B cell (primary cell): ENCODE results near the gene PIK3C2G. TPM values are rescaled to one million over a fixed set of nuclear protein-coding genes. Genes with fewer than 3 reads are reported as not detected.

ENCODE experiments used
- ATAC-seq: fragments of 200-7000 bp; cut with Tn5 transposase; one replicate; pipeline ENCODE4 v1.10.0; 2021; ENCODE audit warnings: low read depth, mild to moderate bottlenecking, moderate number of reproducible peaks, moderate library complexity
- CTCF ChIA-PET: fragments of 350-600 bp; sonication (Branson Sonifier 250); formaldehyde crosslinking; loops from one replicate; lab custom pipeline; 2021; ENCODE audit warnings: antibody characterized with exemption, inconsistent platforms; lab: Charles Lee
- POLR2A ChIA-PET: fragments of 350-600 bp; sonication (Branson Sonifier 250); formaldehyde crosslinking; loops from one replicate; lab custom pipeline; 2021; ENCODE audit warnings: antibody characterized with exemption; lab: Charles Lee
- DNase-seq: peaks from one replicate; pipeline ENCODE4 v3.0.0; 2013
- H2AFZ ChIP-seq: 2 replicates; pipeline ENCODE4 v1.6.1; 2012; ENCODE audit warnings: mild to moderate bottlenecking, low read depth, low read length; ENCODE audit not compliant: insufficient read depth, poor library complexity, severe bottlenecking
- H3K27ac ChIP-seq, 2 donors: 1 replicate in 1 of 2; 2 replicates in 1 of 2; pipeline ENCODE4 v1.5.1; 2012 to 2013; ENCODE audit warnings: low read length in 2 of 2, mild to moderate bottlenecking in 2 of 2, moderate library complexity in 1 of 2
- H3K27me3 ChIP-seq, 4 experiments: fragments of 200-600 bp in 1 of 4; sonication (generic) in 1 of 4; replicated peaks in 1 of 4; 1 replicate in 2 of 4; 2 replicates in 2 of 4; pipeline versions ENCODE4 v1.6.1 to v1.7.0; 2013 to 2016; ENCODE audit warnings: low read length in 3 of 4, mild to moderate bottlenecking in 2 of 4, mixed read lengths in 1 of 4, moderate library complexity in 1 of 4; ENCODE audit not compliant: insufficient read depth in 4 of 4, control insufficient read depth in 3 of 4; ENCODE audit errors: control extremely low read depth in 1 of 4
- H3K36me3 ChIP-seq, 2 experiments: replicated peaks in 1 of 2; 1 replicate in 1 of 2; 2 replicates in 1 of 2; pipeline versions ENCODE4 v1.6.1 to v1.7.1; 2013; ENCODE audit warnings: low read length in 1 of 2; ENCODE audit not compliant: insufficient read depth in 2 of 2, control insufficient read depth in 1 of 2; ENCODE audit errors: control extremely low read depth in 1 of 2, extremely low read depth in 1 of 2
- H3K4me1 ChIP-seq, 2 donors: fragments of 200-600 bp in 1 of 2; sonication (generic) in 1 of 2; 1 replicate in 1 of 2; 2 replicates in 1 of 2; pipeline versions ENCODE4 v1.5.1 to v1.6.1; 2013 to 2017; ENCODE audit warnings: low read length in 2 of 2; ENCODE audit not compliant: control insufficient read depth in 2 of 2, insufficient read depth in 2 of 2
- H3K4me2 ChIP-seq: replicated peaks from 2 replicates; pipeline ENCODE3; 2012; ENCODE audit warnings: mild to moderate bottlenecking, low read depth, low read length; ENCODE audit not compliant: poor library complexity, severe bottlenecking
- H3K4me3 ChIP-seq, 5 experiments: fragments of 200-600 bp in 1 of 5; sonication (generic) in 1 of 5; 1 replicate in 3 of 5; 2 replicates in 2 of 5; pipeline versions ENCODE4 v1.5.1 to v1.7.0; 2011 to 2016; ENCODE audit warnings: low read length in 4 of 5, mild to moderate bottlenecking in 4 of 5, low read depth in 2 of 5, control low read depth in 1 of 5, moderate library complexity in 1 of 5; ENCODE audit not compliant: insufficient read depth in 1 of 5; ENCODE audit errors: control extremely low read depth in 1 of 5, extremely low read depth in 1 of 5
- H3K79me2 ChIP-seq: fragments of 200-600 bp; sonication (generic); one replicate; pipeline ENCODE4 v1.6.0; 2016; ENCODE audit warnings: low read length; ENCODE audit not compliant: control insufficient read depth, insufficient read depth
- H3K9ac ChIP-seq: fragments of 200-600 bp; sonication (generic); 2 replicates; pipeline ENCODE4 v1.6.1; 2017; ENCODE audit warnings: mild to moderate bottlenecking, low read length, moderate library complexity
- H3K9me3 ChIP-seq, 3 donors: one replicate each; pipeline versions ENCODE4 v1.6.1 to v1.7.1; 2013; ENCODE audit warnings: low read length in 2 of 3; ENCODE audit not compliant: control insufficient read depth in 2 of 3, insufficient read depth in 1 of 3; ENCODE audit errors: control extremely low read depth in 1 of 3
- H4K20me1 ChIP-seq: 2 replicates; pipeline ENCODE4 v1.6.0; 2012; ENCODE audit warnings: mild to moderate bottlenecking, low read length; ENCODE audit not compliant: insufficient read depth, control insufficient read depth, poor library complexity, severe bottlenecking
- H3K27ac Mint-ChIP-seq: one replicate; pipeline ENCODE4 v1.8.0; 2021; ENCODE audit warnings: mixed read lengths
- H3K27me3 Mint-ChIP-seq: one replicate; pipeline ENCODE4 v1.8.0; 2021; ENCODE audit warnings: mixed read lengths
- H3K4me1 Mint-ChIP-seq: one replicate; pipeline ENCODE4 v1.8.0; 2021; ENCODE audit warnings: mixed read lengths
- H3K4me3 Mint-ChIP-seq: one replicate; pipeline ENCODE4 v1.8.0; 2021; ENCODE audit warnings: mixed read lengths
- H3K9me3 Mint-ChIP-seq: one replicate; pipeline ENCODE4 v1.8.0; 2022; ENCODE audit warnings: mixed read lengths; ENCODE audit not compliant: insufficient read depth
- CTCF ChIP-seq: fragments of 200-600 bp; IDR thresholded peaks from one replicate; pipeline ENCODE4 v1.8.0; 2022; ENCODE audit warnings: antibody characterized with exemption, mild to moderate bottlenecking
- EZH2 ChIP-seq: IDR thresholded peaks from 2 replicates; pipeline ENCODE4 v1.6.1; 2012; ENCODE audit warnings: borderline replicate concordance, low read depth, mild to moderate bottlenecking, moderate library complexity, low read length; ENCODE audit not compliant: insufficient read depth, poor library complexity, severe bottlenecking
- WGBS: methylation state at CpG from one replicate; pipeline ENCODE4 v1.1.5; 2013; ENCODE audit warnings: missing lambda C conversion rate; ENCODE audit not compliant: insufficient coverage; 5-methylcytosine and 5-hydroxymethylcytosine counted together
- intact Hi-C: fragments of 100-400 bp; cut with micrococcal nuclease; formaldehyde crosslinking; loops from one replicate; pipeline ENCODE4 v1.10.0; 2022
- polyA plus RNA-seq: library from polyadenylated mRNA; depleted of rRNA; stranded (reverse); fragments of >200 nt; gene quantifications from 2 replicates; pipeline ENCODE4 v1.2.3, GENCODE V29; 2012
- total RNA-seq, 2 donors: library from RNA; stranded (reverse); fragments of 120-200 nt in 1 of 2; gene quantifications; 1 replicate in 1 of 2; 2 replicates in 1 of 2; pipeline versions ENCODE4 v1.2.3 to v1.2.4, GENCODE V29; 2013 to 2022

Gene PIK3C2G
- total and polyA plus RNA-seq, 2 donors (not counting 1 experiment from before 2014, with no cell fraction given) = not detected

DNA sequence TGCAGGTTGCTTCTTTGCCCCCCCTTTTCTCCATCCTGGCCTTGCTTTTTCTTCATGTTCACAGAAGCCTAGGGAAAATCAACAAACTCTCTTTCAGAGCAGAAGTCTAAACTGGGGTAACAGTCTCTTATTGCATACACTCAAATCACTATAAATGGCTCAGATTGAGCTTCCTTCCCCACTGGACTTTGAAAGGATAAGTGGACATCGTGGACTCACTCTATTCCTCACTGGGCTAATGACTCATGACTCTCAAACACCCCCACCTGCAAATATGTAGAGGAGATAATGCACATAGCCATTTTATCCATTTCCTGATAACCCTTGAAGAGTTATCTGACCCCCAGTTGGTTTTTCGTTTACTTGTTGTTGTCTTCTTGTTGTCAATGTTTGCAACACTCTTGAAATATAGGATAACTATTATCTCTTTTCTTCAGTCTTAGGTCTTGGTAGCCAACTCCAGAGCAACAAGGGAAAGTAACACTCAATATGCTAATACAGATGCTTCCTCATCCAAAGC lies 221.3 kb downstream of the PIK3C2G start:
- H3K4me3 ChIP-seq = no peak overlapping the region
- CTCF ChIA-PET = no interaction called here
- no peak overlapping the region for H3K4me3 Mint-ChIP-seq
- H3K27me3 ChIP-seq = no peaks in the 10 kb centered on the region
- ATAC-seq (no peak), DNase-seq (no peak)
- no peak overlapping the region for H2AFZ ChIP-seq
- no peak for TF ChIP-seq CTCF
- no CpG with 5 or more reads among the region's 2 CpGs for WGBS
- no peaks in the 10 kb centered on the region for H3K79me2 ChIP-seq
- no peak overlapping the region for H3K27ac Mint-ChIP-seq
- no peaks in the 10 kb centered on the region for H4K20me1 ChIP-seq
- H3K36me3 ChIP-seq = no peaks in the 10 kb centered on the region
- no peaks in the 10 kb centered on the region for H3K9me3 ChIP-seq
- H3K9ac ChIP-seq = no peak overlapping the region
- no peak overlapping the region for H3K4me2 ChIP-seq
- H3K27ac ChIP-seq = no peak overlapping the region
- intact Hi-C loops = no loop called here
- POLR2A ChIA-PET = no interaction called here
- H3K4me1 ChIP-seq = no peaks in the 10 kb centered on the region
- H3K4me1 Mint-ChIP-seq = no peaks in the 10 kb centered on the region
- H3K9me3 Mint-ChIP-seq = peaks cover 5% of the 10 kb centered on the region
- no peaks in the 10 kb centered on the region for H3K27me3 Mint-ChIP-seq

DNA sequence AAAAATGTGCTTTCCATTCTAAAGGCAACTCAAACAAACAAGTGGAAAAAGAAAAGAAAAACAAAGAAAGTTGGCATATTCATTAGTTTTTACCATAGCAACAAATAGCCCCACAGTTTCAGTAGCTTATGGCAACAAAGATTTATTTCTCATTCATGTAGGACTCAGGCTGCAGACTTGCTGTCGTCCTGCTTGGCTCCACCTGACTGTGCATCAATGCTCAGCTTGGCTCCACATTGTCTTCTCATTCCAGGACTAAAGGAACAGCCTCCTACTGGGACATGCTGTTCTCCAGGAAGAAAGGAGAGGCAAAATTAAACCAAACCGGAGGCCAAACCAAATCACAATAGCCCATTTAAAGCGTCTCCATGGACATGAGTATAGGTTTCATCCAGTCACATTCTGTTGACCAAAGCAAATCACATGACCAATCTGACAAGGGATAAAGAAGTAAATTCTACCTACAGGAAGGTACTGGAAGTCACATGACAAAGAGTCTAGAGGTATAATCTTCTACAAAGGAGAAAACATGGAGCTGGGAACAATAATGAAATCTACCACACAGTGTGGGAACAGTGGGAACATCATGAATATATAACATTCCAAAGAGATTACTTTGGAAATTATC lies 222.5 kb downstream of the PIK3C2G start:
- H3K27me3 ChIP-seq = no peaks in the 10 kb centered on the region
- H3K79me2 ChIP-seq = no peaks in the 10 kb centered on the region
- WGBS = 92% methylated on average over 1 of the region's 3 CpGs
- no peak overlapping the region for H3K9ac ChIP-seq
- CTCF ChIA-PET = no interaction called here
- Mint-ChIP-seq H3K9me3 (peaks cover 5% of the 10 kb centered on the region), H3K4me1 (no peaks in the 10 kb centered on the region), H3K27me3 (no peaks in the 10 kb centered on the region), H3K27ac (no peak overlapping the region), H3K4me3 (no peak overlapping the region)
- DNase-seq (no peak), ATAC-seq (no peak)
- H2AFZ ChIP-seq = no peak overlapping the region
- no peak overlapping the region for H3K27ac ChIP-seq
- no peak overlapping the region for H3K4me3 ChIP-seq
- no peaks in the 10 kb centered on the region for H3K4me1 ChIP-seq
- no peaks in the 10 kb centered on the region for H3K9me3 ChIP-seq
- H3K4me2 ChIP-seq = no peak overlapping the region
- intact Hi-C loops = no loop called here
- H3K36me3 ChIP-seq = no peaks in the 10 kb centered on the region
- no peaks in the 10 kb centered on the region for H4K20me1 ChIP-seq
- POLR2A ChIA-PET = no interaction called here
- no peak for TF ChIP-seq CTCF
- TF ChIP-seq EZH2 = no peak
